ENCODE results near the gene SAP30BP.
A peak's percentile ranks its signal among the peaks of the same experiment; 100 is the strongest.

GRCh38 chr17:75723171-75723930 lies 56.2 kb downstream of the SAP30BP start:
- TF ChIP-seq CEBPG (CRISPR knock-in tag; IDR thresholded peaks at IDR 0.05) (no peak), GTF2F1 (IDR thresholded peaks at IDR 0.05; ENCODE audit: low read length) (no peak), STAT6 (CRISPR knock-in tag; IDR thresholded peaks at IDR 0.05; ENCODE audit: borderline replicate concordance) (no peak), THAP7 (CRISPR knock-in tag; IDR thresholded peaks at IDR 0.05) (no peak), ZNF678 (CRISPR knock-in tag; IDR thresholded peaks at IDR 0.05) (no peak), ZNF280B (CRISPR knock-in tag; IDR thresholded peaks at IDR 0.05; ENCODE audit: borderline replicate concordance) (no peak), CENPX (CRISPR knock-in tag; IDR thresholded peaks at IDR 0.05) (no peak), CTCF (CRISPR knock-in tag; IDR thresholded peaks at IDR 0.05) (0 out of 2 replicates have a peak, but pooled peaks have one; percentile 8), YY1 (IDR thresholded peaks at IDR 0.05; ENCODE audit: insufficient read depth, insufficient replicate concordance, low read depth, low read length) (no peak), ZBTB20 (CRISPR knock-in tag; IDR thresholded peaks at IDR 0.05; ENCODE audit: borderline replicate concordance, low read depth) (no peak)
